SIG-M5 treated with dmso at 0.1 percent for 504 hours (cell line): ENCODE data around the gene PRC1.
"Not testable (repeated sequence)": the region's sequence is repeated elsewhere in the genome, so short reads cannot be mapped to it uniquely, and the experiment has no call there.

Experiments used
- DNase-seq: peaks from one replicate; lab custom pipeline; 2025; ENCODE audit not compliant: unreplicated experiment; lab: John Stamatoyannopoulos, UW

The PRC1 gene, protein sequence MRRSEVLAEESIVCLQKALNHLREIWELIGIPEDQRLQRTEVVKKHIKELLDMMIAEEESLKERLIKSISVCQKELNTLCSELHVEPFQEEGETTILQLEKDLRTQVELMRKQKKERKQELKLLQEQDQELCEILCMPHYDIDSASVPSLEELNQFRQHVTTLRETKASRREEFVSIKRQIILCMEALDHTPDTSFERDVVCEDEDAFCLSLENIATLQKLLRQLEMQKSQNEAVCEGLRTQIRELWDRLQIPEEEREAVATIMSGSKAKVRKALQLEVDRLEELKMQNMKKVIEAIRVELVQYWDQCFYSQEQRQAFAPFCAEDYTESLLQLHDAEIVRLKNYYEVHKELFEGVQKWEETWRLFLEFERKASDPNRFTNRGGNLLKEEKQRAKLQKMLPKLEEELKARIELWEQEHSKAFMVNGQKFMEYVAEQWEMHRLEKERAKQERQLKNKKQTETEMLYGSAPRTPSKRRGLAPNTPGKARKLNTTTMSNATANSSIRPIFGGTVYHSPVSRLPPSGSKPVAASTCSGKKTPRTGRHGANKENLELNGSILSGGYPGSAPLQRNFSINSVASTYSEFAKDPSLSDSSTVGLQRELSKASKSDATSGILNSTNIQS

DNA sequence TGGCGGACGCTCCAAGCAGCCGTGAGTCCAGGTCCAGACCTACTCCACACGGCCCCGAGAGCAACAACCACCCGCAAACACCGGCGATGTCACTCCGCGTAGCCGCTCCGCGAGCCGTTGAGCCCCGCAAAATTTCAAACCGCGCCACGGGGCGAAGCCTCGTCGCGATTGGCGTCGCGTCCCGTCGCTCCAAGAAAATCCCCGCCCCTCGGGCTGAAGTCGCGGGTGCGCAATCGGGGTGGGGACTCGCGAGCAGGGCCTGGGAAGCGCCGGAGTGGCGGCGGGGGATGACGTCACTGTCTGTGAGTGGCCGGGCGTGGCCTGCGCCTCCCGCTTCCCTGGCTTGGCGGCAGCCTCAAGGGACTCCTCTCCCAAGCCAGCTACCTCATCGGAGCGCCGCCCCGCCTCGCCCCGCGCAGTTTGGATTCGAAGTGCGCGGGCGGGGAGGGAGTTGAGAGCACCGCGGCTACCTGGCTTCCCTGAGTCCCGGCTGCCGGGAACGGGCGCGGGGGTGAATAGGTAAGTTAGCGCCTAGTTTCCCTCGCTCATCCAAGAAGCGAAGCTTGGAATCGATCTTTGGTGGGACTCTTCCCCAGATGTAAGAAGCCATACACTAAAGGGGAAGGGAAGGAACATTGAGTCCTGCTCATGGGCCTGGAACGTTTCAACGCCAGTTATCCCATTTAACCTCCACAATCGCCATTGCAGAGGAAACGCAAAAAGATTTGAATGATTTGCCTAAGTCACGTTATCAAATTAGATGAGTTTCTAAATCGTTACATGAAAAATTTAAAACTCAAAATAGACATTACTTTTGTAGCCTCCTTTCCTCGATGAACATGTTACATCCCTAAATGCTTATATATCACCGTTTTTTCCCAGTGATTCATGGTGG, at the start of gene PRC1:
PRC1 (minus strand) TSS at position 119 of the 895 bp plus-strand sequence; CDS start at position 1, 118 bp downstream.
- peak; percentile 97 for DNase-seq

DNA sequence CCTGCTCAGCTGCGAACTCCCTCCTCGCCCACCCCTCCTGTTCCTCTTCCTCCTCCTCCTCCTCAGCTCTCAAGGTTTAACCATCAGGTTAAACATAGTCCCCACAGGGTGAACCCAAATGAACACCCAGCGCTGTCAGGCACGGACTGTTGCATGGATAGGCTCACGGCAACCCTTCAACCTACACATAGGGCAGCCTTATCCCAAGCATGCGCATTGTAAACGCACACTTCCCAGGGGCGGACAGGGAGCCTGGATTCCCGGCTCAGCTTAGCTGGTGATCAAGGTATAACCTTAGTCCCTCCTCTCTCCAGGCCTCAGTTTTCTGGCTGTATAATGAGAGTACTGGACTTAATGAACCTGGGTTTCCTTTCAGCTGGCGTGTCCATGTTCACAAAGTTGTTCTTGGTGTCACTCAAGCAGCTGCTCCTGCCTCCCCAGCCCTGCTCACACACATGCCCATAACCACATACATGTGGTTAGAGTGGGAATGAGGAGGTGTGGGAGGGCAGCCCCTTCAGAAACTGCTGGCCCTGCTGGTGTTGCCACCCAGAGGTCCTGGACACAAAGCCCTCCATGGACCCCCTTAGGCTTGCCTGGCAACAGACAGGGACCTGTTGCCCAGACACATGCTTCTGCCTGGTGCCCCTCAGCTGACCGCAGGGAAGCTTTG, 49.0 kb upstream of the PRC1 start:
- DNase-seq: no peak

DNA sequence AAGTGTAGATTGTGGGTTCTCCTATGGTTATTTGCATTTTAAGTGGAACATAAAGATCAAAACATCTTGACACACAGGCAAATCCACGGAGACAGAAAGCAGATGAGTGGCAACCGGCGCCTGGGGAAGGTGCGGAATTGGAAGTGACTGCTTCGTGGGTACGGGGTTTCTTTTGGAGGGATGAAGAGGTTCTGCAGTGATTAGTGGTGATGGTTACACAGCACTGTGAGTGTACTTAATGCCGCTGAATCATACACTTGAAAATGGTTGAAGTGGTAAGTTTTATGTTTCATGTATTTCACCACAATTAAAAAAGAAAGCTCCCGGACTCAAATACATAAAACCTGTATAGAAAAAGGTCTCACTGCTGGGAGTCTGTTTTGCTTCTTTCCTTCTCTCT, 46.5 kb upstream of the PRC1 start:
- no peak for DNase-seq

DNA sequence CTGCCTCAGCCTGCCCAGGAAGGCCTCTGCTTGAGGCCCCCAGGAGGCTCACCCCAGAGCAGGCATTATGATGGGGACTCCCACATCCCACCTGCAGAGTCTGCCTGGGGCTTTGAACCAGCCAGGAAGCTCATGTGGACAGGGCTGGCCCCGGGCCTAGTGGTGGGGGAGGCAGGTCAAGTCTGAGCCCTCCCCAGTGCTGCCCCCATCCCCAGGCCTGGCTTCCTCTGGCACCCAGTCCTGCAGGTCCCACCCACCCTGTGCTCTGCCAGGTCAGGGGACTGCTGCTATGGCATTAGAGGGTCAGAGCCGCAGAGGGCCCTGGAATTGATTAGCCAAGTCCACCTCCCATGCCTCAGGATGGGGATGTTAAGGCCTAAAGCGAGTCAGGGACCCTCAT, 45.7 kb upstream of the PRC1 start:
- no peak for DNase-seq

DNA sequence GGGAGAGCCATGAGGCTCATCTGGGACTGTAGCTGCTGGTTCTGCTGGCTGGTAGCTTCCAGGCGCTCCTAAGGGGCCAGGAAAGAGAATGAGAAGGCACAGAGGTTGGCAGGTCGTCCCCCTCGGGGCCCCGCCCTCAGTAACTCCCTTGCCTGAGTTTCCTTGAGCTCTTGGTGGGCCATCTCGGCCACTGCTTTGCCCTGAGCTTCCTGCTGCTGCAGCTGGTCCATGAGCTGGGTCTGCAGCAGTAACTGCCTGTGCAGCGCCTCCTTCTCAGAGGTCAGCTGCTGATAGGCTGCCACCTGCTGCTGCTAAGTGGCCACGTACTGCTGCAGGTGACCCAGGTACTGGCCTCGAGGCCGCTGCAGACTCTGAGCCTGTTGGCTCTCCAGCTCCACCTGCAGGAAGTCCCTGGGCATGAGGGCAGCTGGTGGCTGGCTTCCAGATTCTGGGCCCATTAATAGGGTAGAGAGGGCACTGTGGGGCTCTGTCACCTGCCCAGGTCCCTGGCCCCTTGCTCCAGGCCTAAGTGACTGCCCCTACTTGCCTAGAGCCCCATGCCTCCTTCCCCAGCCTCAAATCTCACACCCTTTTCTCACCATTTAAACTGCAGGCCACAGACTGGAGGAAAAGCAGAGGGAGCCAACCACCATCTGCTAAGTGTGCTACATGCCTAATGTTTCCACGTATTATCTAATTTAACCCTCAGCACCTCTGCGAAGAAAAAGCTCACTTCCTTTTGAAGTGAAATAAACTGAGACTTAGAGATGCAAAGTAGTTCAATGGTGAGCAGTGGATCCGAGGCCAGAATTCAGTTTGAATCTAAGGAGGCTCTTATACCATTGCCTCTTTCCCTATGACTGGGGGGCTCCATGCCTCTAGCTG, 38.8 kb upstream of the PRC1 start:
- peak; percentile 44 for DNase-seq

DNA sequence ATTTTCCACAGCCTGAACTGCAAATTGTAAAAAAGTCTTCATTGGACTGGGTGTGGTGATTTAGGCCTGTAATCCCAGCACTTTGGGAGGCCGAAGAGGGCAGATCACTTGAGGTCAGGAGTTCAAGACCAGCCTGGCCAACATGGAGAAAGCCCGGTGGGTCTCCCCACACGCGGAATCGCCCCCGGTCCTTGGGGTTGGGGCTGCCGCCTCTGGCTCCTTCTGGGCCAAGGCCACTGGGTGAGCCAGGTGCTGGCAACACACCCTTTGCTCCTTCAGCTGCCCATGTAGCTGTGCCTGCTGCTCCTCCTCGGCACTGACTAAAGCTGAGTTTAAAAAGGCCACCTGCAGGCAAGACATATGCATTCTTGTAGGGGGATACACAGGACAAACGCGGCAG, 37.5 kb upstream of the PRC1 start:
- DNase-seq: no peak

DNA sequence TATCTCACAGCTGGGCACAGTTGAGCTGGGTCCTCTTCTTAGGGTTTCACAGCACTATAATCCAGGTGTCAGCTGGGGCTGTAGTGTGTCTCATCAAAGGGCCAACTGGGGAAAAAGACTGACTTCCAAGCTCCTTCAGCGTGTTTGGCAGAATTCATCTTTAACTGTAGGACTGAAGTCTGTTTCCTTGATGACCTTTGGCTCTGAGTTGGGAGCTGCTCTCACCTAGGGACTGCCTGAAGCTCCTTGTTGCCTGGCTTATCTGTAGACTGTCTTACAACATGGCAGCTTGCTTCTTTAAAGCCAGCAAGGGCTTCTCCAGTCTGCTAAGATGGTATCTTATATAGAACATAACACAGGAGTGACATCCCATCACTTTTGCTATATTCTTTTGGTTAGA, 33.3 kb upstream of the PRC1 start:
- DNase-seq: no peak

DNA sequence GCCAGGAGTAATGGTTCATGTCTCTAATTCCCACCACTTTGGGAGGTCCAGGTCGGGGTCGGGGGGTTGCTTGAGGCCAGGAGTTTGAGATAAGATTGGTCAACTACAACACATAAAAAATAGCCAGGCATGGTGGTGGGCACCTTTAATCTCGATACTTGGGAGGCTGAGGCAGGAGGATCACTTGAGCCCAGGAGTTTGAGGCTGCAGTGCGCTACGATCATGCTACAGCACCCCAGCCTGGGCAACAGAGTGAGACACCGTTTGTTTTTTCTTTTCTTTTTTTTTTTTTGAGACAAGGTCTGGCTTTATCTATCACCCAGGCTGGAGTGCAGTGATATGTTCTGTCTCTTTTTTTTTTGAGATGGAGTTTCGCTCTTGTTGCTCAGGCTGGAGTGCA, 29.4 kb upstream of the PRC1 start:
- no peak for DNase-seq

DNA sequence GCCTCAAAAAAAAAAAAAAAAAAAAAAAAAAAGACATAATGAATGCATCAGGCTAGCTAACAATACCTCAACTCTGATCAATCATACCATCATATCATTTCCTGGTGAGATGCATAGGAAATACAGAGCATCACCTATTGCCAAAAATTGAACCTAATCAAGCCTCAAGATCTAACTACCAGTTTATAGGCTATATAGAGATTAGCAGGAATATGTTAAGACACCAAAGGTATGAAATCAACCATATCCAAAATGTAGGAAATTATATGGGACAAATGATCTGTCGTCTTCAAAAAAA, 28.4 kb upstream of the PRC1 start:
- no peak for DNase-seq

DNA sequence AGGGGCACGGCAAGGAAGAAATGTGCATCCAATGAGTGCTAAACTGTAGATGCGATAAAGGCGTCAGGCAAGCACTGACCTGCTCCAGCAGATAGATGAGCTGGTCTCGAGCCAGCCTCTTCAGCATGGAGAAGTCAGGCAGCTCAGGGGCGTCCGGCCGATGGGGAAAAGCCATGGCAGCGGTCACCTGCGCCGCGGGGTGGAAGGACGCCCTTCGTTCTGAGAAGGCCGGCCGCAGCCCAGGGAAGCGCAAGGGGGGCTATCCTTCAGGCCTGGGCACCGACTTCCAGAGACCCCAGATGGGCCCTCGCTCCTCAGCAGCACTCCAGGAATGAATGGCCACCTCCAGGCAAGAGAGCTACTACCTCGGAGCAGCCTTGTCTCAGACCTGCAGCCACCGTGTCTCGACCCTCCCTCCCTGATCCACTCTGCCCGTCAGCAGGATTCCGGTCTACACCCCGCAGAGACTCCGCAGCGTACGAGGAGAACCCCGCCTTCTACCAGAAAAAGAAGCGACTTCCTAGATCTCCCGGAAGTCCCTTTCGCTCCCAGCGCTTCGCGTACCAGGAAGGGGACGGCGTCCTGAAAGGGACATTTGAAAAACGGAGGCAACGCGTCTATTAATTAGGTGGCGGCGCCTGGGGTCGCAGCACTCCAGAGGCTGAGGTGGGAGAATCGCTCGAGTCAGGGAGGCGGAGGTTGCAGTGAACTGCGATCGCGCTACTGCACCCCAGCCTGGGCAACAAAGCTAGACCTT, 27.9 kb upstream of the PRC1 start, which contains the start of gene VPS33B:
VPS33B (minus strand) TSS at position 520 of the 757 bp plus-strand sequence; CDS start at position 175, 345 bp downstream.
- DNase-seq: peak; percentile 92

DNA sequence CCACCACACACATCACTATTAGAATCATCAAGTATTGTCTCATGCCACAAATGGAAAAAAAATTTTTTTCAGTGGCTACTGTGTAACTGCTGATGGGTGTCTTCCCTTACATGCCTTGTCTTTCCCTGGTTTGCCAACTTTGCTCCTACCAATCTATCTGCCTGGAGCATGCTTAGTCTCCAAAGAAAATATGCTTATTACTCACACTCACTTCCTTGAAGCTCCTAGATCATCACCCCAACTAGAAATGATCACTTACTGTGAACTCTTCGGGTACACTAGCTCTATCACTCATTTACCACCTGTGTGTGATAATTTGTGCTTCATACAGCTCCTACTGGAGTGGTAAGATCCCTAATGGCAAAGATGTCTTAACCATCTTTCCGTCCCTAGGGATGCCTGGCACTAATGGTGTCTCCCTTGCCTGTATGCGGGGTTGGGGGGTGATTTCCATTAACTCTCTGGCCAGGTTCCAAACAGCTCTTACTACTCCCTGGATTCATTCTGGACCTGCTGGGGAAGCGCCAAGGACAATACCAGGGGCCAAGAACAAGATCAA, 27.3 kb upstream of the PRC1 start:
- DNase-seq: no peak

DNA sequence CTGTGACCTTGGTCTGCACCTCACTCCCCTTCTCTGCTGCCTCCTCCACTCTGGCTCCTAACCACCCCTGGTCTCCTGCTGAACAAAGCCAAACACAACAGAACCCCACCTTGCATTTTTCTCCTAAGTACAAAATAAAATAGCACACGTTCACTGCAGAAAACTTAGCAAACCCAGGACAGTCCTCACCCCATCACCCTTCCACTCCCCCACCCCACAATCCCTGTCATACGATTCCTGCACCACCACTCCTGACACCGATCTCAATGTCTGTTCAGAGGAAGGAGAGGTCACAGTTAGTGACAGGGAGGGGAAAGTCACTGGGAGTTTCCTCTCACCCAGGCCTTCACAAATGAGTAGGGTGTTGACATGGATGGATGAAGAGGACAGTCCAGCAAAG, 23.8 kb upstream of the PRC1 start:
- no peak for DNase-seq

DNA sequence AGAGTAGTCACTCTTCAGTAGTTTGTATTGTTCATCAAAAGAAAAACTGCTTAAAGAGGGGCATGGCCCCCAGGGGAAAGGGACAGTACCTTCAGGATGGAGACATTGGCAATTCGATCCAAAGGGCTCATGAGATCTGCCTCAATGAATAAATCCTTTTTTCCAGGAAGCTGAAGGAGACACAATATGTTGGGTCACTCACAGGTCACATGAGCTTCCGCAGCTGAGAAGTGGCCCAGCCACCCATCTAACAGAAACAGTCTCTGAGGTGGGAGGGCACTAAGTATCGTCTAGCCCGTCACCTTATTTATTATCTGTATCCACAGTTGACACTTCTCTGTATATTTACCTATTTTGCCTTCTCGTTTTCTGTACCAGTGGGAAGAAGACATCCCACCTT, 23.4 kb upstream of the PRC1 start:
- DNase-seq: no peak

DNA sequence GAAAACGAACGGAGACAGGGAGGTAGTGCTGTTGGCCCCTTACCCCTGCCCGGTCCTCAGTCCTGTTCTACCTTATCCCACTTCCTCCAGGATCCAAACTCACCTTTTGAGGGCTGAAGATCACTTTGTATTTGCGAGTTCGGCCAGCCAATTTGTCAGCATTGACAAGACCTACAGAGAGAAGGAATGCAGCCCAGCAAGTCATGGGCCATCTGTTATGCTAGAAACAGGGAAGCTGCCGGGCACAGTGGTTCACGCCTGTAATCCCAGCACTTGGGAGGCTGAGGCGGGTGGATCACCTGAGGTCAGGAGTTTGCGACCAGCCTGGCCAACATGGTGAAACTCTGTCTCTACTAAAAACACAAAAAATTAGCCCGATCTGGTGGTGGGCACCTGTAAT, 19.4 kb upstream of the PRC1 start:
- DNase-seq: not testable (repeated sequence)

DNA sequence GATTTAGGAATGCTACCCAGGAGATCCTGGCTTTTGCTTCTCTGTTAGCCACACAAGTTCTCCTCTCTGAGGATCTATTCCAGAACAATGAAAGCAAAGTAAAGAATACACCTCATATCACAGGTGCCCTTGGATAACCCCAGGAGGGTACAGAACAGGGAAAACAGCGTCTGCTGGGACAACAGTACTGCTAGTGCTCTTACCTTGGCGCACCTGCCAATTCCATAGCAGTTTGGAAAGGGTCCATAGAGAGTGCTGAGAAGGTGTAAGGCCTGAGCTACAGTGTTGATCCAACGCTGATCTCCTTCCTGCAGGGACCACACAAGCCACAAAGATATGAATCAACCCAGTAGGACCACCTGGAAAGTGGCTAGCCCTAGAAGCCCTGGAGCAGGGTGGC, 12.9 kb upstream of the PRC1 start:
- DNase-seq: no peak

DNA sequence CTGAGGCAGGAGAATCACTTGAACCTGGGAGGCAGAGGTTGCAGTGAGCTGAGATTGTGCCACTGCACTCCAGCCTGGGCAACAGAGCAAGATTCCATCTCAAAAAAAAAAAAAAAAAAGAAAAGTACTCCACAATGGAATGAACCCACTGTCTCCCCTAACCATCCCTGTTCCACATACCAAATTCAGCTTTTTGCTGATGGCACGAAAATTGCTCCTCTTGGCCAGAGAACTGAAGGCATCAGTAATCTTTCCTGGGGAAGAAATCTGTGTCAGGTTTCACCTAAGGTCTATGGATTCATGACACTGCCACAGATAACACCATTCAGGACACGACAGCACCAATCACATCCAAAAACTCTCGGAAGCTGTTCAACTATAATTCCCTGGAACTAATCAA, 6.9 kb upstream of the PRC1 start:
- no peak for DNase-seq

DNA sequence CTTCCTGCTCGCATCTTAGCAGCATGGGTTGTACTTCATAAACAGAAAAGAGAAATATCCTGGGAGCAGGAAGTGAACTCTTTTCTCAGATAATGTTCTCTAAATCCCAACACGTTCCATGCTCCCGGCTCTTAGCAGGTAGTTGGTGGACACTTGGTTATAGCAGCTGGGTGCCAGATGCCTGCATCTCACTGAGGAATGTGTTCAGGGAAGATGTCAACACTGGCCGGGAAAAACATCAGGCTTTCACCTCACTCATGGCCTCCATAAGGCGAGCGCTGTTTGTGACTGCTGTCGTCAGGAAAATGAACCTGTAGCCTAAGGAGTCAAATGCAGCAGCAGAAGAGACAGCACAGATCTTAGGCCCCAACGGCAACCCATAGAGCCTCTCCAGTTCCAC, 4.4 kb upstream of the PRC1 start:
- no peak for DNase-seq

DNA sequence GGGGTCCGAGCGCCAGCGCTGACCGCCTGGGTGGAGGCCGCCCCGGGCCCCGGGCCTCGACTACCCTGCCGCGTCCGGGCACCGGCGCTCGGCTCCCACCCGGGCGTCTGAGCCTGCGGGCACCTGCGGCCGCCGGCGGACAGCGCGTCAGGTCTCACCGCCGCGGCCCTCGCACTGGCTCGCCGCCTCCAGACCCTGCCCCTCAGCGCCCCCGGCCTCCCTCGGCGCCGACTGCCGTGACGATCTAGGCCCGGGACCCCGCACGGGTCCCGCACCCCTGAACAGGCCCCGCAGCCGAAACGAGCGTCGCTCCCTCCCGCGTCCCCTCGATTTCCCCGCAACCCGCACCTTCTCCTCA, 297 bp downstream of the PRC1 start:
- DNase-seq: no peak

DNA sequence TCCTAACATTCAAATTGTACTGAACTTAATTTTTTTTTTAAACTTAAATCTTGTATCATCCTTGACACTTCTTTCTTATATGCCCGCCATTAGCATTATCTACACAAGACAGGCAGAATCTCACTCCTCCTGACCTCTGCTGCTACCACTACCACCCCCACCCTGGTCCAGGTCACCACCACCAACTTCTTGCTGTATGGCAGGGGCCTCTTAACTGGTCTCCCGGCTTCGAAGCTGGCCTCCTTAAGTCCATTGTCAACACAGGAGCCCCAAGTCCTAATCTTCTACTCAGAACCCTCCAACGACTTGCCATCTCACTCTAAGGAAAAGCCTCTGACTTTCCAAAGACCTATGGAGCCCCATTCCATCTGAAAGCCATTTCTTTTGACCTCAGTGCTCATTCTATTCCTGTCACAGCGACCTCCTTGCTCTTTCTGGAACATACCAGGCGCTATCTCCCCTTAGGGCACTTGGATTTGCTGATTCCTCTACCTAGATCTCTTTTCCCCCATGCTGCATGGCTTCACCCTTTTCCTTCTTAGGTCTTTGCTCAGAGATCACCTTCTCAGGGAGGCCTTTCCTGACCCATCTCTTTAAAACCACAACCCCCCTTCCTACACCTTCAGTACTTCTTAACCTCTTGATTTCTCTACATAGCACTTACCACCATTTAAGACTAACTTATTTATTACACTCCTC, 2.6 kb downstream of the PRC1 start:
- DNase-seq: no peak
